Activated T-helper 17 cell treated with anti-CD3 and anti-CD28 coated beads, Interleukin-2, amount 50 U/mL, for 72 hours (primary cell): Measurements from ENCODE around the gene MALSU1. TPM values are rescaled to one million over a fixed set of nuclear protein-coding genes. Genes with fewer than 3 reads are reported as not detected.
A peak's percentile ranks its signal among the peaks of the same experiment; 100 is the strongest.

Source experiments
- ATAC-seq: fragments of 150-1000 bp; cut with Tn5 transposase; replicated peaks from 2 replicates; pipeline ENCODE4 v1.10.0; 2021; ENCODE audit warnings: mild to moderate bottlenecking, moderate library complexity
- H3K27ac Mint-ChIP-seq: one replicate; pipeline ENCODE4 v1.8.0; 2022; ENCODE audit warnings: mixed read lengths
- H3K27me3 Mint-ChIP-seq: one replicate; pipeline ENCODE4 v1.8.0; 2022; ENCODE audit warnings: mixed read lengths
- H3K36me3 Mint-ChIP-seq: one replicate; pipeline ENCODE4 v1.8.0; 2022; ENCODE audit warnings: low read depth, mild to moderate bottlenecking, mixed read lengths
- H3K4me1 Mint-ChIP-seq: one replicate; pipeline ENCODE4 v1.8.0; 2022; ENCODE audit warnings: mixed read lengths
- H3K4me3 Mint-ChIP-seq: one replicate; pipeline ENCODE4 v1.8.0; 2022; ENCODE audit warnings: mild to moderate bottlenecking, mixed read lengths
- H3K9me3 Mint-ChIP-seq: one replicate; pipeline ENCODE4 v1.8.0; 2022; ENCODE audit warnings: mixed read lengths
- total RNA-seq, 2 donors: library from RNA; stranded (reverse); gene quantifications; one replicate each; pipeline ENCODE4 v1.2.3, GENCODE V29; 2022

Gene MALSU1
- 10 to 100 TPM; 60.2 to 84.3 TPM for total RNA-seq

DNA sequence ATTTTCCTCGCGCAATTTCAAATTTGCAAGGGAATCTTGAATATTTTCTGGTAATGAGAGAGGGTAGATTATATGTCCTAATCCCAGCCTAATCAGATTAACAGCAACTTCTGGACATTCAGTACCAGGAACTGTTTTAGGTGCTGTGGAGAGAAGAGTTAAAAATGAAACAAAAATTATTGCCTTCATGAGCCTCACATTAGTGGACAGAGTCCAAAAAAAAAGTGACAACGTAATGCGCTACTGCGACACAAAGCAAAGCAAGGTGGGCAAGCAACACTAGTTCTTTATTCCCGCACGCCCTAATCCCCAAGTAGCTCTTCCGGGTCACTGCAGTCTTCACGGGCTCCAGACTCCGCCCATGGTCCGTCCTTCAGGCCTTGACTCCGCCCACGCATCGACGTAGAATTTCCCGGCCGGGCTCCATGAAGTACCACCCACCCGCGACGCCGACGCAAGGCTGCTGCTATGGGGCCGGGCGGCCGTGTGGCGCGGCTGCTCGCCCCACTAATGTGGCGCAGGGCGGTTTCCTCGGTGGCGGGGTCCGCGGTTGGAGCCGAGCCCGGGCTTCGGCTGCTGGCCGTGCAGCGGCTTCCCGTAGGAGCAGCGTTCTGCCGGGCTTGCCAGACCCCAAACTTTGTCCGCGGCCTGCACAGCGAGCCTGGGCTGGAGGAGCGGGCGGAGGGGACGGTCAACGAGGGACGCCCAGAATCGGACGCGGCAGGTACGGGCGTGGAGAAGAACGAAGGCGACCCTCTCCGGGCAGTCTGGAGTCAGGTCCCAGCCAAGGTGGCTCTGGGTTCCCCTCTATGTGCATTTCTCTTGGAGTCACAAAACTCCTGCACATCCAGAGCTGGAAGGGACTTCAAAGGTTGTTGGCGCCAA lies at the start of gene MALSU1:
Gene MALSU1 (plus strand): TSS at position 455 of the 885 bp plus-strand sequence. CDS start 14 bp downstream, at position 469.
- Mint-ChIP-seq H3K36me3 (peaks cover 35% of the 10 kb centered on the region), H3K27me3 (no peaks in the 10 kb centered on the region), H3K9me3 (peaks cover 4% of the 10 kb centered on the region), H3K4me1 (peaks cover 32% of the 10 kb centered on the region), H3K4me3 (peak within 1 kb of the TSS; percentile 89), H3K27ac (peak within 1 kb of the TSS; percentile 90)
- peak; percentile 99 for ATAC-seq

DNA sequence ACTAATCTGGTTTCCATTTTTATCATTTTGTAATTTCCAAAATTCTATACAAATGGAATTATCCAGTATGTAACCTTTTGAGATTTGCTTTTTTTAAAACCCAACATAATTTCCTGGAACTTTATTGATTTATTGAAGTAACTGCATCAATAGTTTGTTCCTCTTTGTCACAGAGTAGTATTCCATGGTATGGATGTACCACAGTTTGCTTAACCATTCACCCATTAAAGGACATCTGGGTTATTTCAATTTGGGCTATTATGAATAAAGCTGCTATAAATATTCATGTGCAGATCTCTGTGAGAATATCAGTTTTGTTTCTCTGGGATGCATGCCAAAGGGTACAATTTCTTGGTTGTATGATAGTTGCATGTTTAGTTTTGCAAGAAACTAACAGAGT lies 49.7 kb upstream of the MALSU1 start:
- Mint-ChIP-seq H3K27me3 (peaks cover 62% of the 10 kb centered on the region), H3K9me3 (peaks cover 8% of the 10 kb centered on the region), H3K27ac (no peak overlapping the region), H3K36me3 (no peaks in the 10 kb centered on the region), H3K4me1 (no peaks in the 10 kb centered on the region), H3K4me3 (no peak overlapping the region)
- no peak for ATAC-seq

DNA sequence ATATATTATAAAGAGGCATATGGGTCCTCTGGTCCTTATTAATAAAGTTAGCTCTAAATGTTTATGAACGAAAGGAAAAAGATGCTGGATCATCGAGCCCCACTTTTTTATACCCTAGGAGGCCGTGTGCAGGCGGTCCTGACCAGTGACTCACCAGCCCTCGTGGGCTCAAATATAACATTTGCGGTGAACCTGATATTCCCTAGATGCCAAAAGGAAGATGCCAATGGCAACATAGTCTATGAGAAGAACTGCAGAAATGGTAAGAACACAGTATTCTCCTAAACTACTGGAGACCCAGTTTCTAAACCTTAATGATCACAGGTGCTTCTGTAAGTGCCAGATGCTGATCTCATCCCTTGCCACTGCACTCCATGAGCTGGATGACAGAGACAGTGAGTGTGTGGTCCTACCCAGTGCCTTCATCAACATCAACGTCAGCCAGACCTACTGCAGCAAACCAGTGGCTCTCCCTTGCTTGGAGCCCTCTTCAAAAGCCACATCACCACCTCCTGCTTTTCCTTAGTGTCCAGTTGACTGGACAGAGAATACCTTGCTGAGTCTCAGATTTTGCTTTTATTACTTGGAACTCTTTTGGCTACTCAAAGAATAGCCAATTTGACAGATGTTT lies 45.0 kb upstream of the MALSU1 start:
- Mint-ChIP-seq H3K27ac (no peak overlapping the region), H3K36me3 (no peaks in the 10 kb centered on the region), H3K27me3 (peaks cover 60% of the 10 kb centered on the region), H3K9me3 (peaks cover 8% of the 10 kb centered on the region), H3K4me1 (no peaks in the 10 kb centered on the region), H3K4me3 (no peak overlapping the region)
- ATAC-seq: no peak

DNA sequence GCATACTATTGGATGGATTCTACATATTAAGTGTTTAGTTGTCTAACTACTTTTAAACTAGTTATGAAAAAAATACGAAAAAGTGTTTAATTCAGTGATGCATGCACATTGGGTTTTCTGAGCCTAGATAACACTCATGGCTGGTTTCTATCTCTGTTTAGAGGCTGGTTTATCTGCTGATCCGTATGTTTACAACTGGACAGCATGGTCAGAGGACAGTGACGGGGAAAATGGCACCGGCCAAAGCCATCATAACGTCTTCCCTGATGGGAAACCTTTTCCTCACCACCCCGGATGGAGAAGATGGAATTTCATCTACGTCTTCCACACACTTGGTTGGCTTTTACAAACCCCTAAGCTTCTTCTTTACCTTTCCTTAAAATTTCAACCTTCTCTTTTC lies 42.4 kb upstream of the MALSU1 start:
- Mint-ChIP-seq H3K36me3 (no peaks in the 10 kb centered on the region), H3K4me3 (no peak overlapping the region), H3K27me3 (peaks cover 37% of the 10 kb centered on the region), H3K27ac (no peak overlapping the region), H3K9me3 (peaks cover 2% of the 10 kb centered on the region), H3K4me1 (no peaks in the 10 kb centered on the region)
- no peak for ATAC-seq

DNA sequence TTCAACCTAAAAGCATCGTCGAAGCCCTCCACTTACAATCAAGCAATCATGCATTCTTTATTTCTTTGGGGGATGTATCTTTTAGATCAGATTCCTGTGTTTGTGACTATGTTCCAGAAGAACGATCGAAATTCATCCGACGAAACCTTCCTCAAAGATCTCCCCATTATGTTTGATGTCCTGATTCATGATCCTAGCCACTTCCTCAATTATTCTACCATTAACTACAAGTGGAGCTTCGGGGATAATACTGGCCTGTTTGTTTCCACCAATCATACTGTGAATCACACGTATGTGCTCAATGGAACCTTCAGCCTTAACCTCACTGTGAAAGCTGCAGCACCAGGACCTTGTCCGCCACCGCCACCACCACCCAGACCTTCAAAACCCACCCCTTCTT lies 38.8 kb upstream of the MALSU1 start:
- H3K4me3 Mint-ChIP-seq: no peak overlapping the region
- peaks cover 19% of the 10 kb centered on the region for H3K27me3 Mint-ChIP-seq
- ATAC-seq: no peak
- H3K27ac Mint-ChIP-seq: no peak overlapping the region
- H3K36me3 Mint-ChIP-seq: no peaks in the 10 kb centered on the region
- H3K9me3 Mint-ChIP-seq: no peaks in the 10 kb centered on the region
- no peaks in the 10 kb centered on the region for H3K4me1 Mint-ChIP-seq

DNA sequence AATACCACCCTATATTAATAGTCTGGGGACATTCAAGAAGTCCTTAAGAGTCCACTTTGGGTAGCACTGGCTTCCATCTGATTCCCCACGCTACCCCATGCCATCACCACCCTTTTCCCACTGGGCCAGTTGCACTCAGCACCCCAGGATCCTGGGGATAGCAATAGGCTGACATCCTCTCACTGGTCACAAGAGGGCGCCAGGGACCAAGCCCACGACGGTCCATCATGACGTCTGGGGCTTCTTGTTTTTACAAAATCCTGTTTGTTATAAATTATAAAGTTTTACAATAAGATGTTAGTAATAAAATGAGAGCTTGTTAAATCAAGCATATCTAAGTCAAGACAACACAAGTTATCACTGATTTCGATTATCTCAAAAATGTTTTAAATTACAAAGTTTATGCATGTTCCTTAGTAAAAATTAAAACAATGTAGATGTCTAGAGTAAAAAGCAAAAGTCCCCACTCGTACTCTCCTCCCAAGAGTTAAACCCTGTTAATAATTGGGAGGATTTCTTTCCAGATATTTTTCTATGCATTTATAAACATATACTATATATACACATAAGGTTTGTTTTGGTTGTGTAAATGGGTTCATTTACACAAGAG lies 37.2 kb upstream of the MALSU1 start:
- peaks cover 13% of the 10 kb centered on the region for H3K27me3 Mint-ChIP-seq
- no peaks in the 10 kb centered on the region for H3K9me3 Mint-ChIP-seq
- peak; percentile 67 for ATAC-seq
- H3K36me3 Mint-ChIP-seq: no peaks in the 10 kb centered on the region
- no peak overlapping the region for H3K4me3 Mint-ChIP-seq
- no peaks in the 10 kb centered on the region for H3K4me1 Mint-ChIP-seq
- no peak overlapping the region for H3K27ac Mint-ChIP-seq

DNA sequence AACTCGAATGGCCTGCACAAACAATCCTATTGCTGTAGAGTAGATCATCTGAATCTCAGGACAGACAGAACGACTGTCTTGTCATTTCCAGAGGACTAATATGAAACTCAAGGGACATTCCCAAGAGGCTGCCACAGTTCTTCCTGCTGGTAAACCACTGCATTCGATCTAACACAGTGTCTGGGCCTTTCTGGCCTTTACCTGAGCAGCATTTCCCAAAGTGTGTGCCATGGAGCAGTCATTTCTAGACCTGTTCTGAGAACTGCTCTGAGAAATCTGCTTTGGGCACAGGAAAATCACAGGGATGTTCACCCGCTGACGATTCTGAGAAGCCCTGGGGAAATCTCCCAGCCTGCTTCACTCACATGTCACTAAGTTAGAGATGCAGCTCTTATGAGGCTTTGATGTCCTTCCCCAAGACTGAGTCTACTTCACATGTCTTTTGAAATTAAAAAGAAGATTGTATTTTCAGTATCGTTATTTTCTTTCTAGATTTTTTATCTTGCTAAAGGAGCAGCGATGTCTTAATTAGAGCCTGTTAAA lies 34.2 kb upstream of the MALSU1 start:
- Mint-ChIP-seq H3K36me3 (no peaks in the 10 kb centered on the region), H3K4me1 (no peaks in the 10 kb centered on the region), H3K27me3 (peaks cover 5% of the 10 kb centered on the region), H3K27ac (no peak overlapping the region), H3K9me3 (no peaks in the 10 kb centered on the region), H3K4me3 (peak overlapping the region; percentile 33)
- peak; percentile 87 for ATAC-seq

DNA sequence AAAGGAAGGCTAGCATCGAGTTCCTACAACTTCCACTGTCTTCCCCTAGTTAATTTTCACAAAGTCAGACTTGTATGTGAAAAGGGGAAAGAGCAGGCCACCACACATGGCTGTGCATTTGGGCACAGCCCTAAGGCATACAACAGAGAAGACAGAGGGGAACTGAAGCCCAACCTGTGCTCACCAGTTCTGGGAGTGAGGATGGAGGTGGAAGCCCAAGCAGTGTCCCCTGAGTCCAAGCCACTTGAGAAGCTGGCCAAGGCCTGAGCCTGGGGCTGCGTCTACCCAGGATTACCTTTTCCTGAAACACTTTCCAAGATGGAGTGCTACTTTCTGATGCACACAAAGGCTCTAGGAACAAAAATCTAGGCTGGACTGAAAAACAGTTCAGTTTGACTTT lies 32.2 kb upstream of the MALSU1 start:
- H3K27ac Mint-ChIP-seq: no peak overlapping the region
- no peaks in the 10 kb centered on the region for H3K9me3 Mint-ChIP-seq
- no peaks in the 10 kb centered on the region for H3K36me3 Mint-ChIP-seq
- peaks cover 5% of the 10 kb centered on the region for H3K27me3 Mint-ChIP-seq
- no peak for ATAC-seq
- H3K4me3 Mint-ChIP-seq: no peak overlapping the region
- no peaks in the 10 kb centered on the region for H3K4me1 Mint-ChIP-seq

DNA sequence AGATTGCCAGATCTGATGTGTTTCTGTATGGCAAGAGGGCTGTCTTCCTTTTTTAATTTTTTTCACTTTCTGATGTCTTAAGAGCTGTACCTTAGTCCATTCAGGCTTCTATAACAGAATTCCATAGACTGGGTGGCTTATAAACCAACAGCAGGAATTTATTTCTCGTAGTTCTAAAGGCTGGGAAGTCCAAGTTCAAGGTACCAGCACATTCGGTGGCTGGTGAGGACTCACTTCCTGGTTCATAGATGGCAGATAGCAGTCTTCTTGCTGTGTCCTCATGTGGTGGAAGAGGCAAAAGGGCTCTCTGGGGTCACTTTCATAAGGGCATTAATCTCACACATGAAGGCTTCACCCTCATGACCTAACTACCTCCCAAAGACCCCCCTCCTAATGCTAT lies 31.8 kb upstream of the MALSU1 start:
- ATAC-seq: no peak
- no peak overlapping the region for H3K27ac Mint-ChIP-seq
- H3K4me3 Mint-ChIP-seq: no peak overlapping the region
- H3K36me3 Mint-ChIP-seq: no peaks in the 10 kb centered on the region
- no peaks in the 10 kb centered on the region for H3K9me3 Mint-ChIP-seq
- H3K4me1 Mint-ChIP-seq: peaks cover 4% of the 10 kb centered on the region
- H3K27me3 Mint-ChIP-seq: peaks cover 7% of the 10 kb centered on the region

DNA sequence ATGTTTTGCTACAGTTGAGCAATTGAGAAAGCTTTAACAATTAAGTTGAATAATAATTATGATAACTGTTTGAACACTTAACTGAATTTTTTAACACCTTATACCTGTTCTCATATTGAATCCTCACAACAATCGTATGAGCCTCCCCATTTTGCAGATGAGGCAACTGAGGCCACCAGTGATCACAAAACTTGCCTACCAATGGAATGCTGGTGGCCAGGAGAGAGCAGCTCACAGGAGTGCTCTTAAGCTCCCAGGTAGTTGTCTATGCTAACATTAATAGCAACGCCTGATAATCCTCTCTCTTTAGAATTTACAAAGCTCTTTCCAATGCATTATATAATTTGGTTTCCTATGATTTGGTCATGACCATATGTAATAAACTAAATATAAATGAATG lies 31.0 kb upstream of the MALSU1 start:
- H3K27ac Mint-ChIP-seq: no peak overlapping the region
- ATAC-seq: no peak
- no peak overlapping the region for H3K4me3 Mint-ChIP-seq
- H3K9me3 Mint-ChIP-seq: no peaks in the 10 kb centered on the region
- H3K27me3 Mint-ChIP-seq: peaks cover 7% of the 10 kb centered on the region
- peaks cover 7% of the 10 kb centered on the region for H3K4me1 Mint-ChIP-seq
- H3K36me3 Mint-ChIP-seq: no peaks in the 10 kb centered on the region

DNA sequence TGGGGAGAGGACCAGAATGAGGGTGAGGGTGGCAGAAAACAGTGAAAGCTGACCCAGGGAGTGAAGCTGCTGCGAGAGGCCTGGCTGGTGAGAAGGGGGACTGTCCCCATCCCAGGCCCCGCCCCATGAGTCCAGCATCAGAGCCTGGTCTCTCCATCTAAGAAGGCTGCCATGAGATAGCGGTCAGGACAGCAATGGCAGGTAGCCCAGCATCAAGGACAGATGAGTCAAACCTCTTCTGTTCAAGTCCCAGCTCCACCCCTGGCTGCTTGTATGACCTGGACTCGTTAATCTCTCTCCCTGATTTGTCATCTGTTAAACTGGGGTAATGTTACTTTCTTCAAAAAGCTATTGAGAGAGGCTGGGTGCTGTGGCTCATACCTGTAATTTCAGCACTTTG lies 30.4 kb upstream of the MALSU1 start:
- ATAC-seq: no peak
- Mint-ChIP-seq H3K4me1 (peaks cover 10% of the 10 kb centered on the region), H3K27ac (no peak overlapping the region), H3K9me3 (no peaks in the 10 kb centered on the region), H3K4me3 (no peak overlapping the region), H3K36me3 (no peaks in the 10 kb centered on the region), H3K27me3 (peaks cover 7% of the 10 kb centered on the region)

DNA sequence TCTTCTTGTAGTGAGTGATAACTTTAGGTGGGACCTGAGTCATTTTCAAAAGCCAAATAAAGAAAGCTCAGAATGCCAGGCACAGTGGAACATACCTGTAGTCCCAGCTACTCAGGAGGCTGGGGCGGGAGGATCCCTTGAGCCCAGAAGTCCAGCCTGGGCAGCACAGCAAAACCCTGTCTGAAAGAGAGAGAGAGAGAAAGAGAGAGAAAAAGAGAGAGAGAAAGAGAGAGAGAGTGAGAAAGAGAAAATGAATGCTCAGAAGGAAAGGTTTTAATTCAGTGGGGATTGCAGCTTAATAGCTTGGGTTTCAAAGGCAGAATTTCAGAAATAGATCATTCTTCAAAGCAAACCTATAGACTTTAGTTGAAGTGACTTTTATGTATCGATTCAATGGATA lies 26.9 kb upstream of the MALSU1 start:
- Mint-ChIP-seq H3K4me1 (peaks cover 10% of the 10 kb centered on the region), H3K27me3 (peaks cover 3% of the 10 kb centered on the region), H3K9me3 (no peaks in the 10 kb centered on the region)

DNA sequence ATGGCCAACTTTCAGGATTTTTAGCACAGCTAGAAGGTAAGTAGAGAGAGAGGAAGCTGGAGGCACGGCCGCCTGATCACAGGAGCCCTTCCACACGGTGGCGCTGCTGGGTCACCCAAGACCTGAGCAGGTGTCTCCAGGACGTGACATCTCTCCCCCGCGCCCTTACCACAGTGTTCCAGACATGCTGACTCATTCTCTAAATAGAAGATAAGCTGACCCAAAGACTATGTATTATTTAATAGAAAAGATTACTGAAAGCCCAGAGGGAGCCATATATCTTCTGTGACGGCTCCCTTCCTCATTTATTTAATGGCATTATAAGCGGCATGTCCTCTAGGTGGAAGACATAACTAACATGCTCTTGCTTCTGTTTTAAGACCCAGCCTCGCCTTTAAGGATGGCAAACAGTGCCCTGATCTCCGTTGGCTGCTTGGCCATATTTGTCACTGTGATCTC lies 26.0 kb upstream of the MALSU1 start:
- H3K4me3 Mint-ChIP-seq: peak overlapping the region; percentile 80
- H3K36me3 Mint-ChIP-seq: no peaks in the 10 kb centered on the region
- H3K27me3 Mint-ChIP-seq: peaks cover 3% of the 10 kb centered on the region
- H3K4me1 Mint-ChIP-seq: peaks cover 10% of the 10 kb centered on the region
- no peaks in the 10 kb centered on the region for H3K9me3 Mint-ChIP-seq
- peak overlapping the region; percentile 76 for H3K27ac Mint-ChIP-seq
- peak; percentile 99 for ATAC-seq

More for the DNA sequence above, 26.9 kb upstream of the MALSU1 start:
- H3K4me3 Mint-ChIP-seq: peak overlapping the region; percentile 80
- peak overlapping the region; percentile 66 for H3K27ac Mint-ChIP-seq
- H3K36me3 Mint-ChIP-seq: no peaks in the 10 kb centered on the region
- no peak for ATAC-seq

DNA sequence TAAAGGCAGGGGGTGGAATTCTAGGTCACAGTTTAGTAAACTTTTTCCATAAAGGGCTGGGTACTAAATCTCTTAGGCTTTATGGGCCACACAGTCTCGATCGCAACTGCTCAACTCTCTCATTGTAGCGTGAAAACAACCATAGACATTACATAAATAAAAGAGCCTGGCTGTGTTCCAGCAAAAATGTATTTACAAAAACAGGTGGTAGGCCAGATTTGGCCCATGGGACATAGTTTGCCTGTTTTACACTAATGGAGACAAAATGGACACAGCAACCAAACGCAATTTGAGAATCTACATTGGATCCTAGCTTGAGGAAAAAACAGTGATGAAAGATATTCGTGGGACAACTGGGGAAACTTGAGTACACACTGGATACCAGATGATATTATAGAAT lies 23.2 kb upstream of the MALSU1 start:
- ATAC-seq: no peak
- no peak overlapping the region for H3K27ac Mint-ChIP-seq
- no peaks in the 10 kb centered on the region for H3K36me3 Mint-ChIP-seq
- peaks cover 3% of the 10 kb centered on the region for H3K27me3 Mint-ChIP-seq
- no peaks in the 10 kb centered on the region for H3K9me3 Mint-ChIP-seq
- H3K4me1 Mint-ChIP-seq: peaks cover 10% of the 10 kb centered on the region
- no peak overlapping the region for H3K4me3 Mint-ChIP-seq
